ENCODE results near the gene RTF1. TPM values are rescaled to one million over a fixed set of nuclear protein-coding genes. Genes with fewer than 3 reads are reported as not detected.

RTF1 gene
- 20.0 and 22.8 TPM in 2 replicates for polyA plus RNA-seq (2011; rRNA removed)
- 11.4 and 13.6 TPM in 2 replicates for polyA plus RNA-seq (2012; cell fraction: cytosol; rRNA removed)
- polyA plus RNA-seq (2012; cell fraction: nucleus; rRNA removed) = 6.8 and 10.7 TPM in 2 replicates
- polyA plus RNA-seq (2017; fragmentation: RNase III; extraction: RNeasy Plus Mini Kit Qiagen cat#74134 plus additional on column Dnase treatment) = 21.1 to 22.8 TPM (median 21.5 TPM) in 3 replicates
- 9.4 and 9.7 TPM in 2 replicates for polyA minus RNA-seq (2011; rRNA and poly(A)+ RNA removed)

DNA sequence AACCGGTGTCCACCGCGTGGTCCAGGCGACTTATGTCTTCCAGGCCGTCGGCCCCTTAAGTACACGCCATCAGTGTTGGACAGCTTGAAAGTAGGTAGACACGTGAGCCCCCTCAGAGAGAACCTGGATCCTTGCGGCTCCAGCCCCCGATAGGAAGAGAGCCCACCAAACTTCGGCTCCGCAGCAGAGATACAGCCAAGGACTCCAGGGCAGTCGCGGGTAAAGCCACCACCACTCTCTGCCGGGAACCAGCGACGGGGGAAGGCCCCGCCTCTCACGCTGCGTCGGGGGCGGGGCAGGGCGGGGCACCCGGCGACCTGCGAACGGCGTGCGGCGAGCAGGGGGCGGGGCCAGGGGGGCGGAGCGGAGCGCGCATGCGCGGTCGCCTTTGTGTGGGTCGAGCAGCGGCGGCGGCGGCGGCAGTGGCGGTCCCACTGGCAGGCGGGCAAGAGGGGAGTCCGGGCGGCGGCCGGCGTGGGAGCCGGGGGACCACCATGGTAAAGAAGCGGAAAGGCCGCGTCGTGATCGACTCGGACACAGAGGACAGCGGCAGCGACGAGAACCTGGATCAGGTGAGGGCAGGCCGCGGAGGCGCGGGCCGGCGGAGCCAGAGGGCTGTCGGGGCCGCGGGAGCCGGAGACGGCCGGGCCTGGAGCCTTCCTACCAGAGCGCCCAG is at the start of gene RTF1:
Gene RTF1, plus strand, starts transcription at position 354 of the 676 bp plus-strand sequence. Its CDS starts 21 bp downstream, at position 375.
- Histone ChIP-seq H3K4me1 (peaks cover 13% of the 10 kb centered on the region; the same call in 2 of the 3 replicates), H3K4me3 (peak within 1 kb of the TSS; percentile 86), H3K9me3 (no peaks in the 10 kb centered on the region), H3K27ac (peak within 1 kb of the TSS; percentile 84 to 95), H3K4me2 (peak within 1 kb of the TSS; percentile 91)
- DNase-seq (ENCODE audit: low read depth in 1 of 2, low spot score in 1 of 2) (peak; percentile 57 to 84), FAIRE-seq (no peak), ATAC-seq (peak; percentile 88 to 91)
- ChIA-PET CTCF (interaction anchor here (0.6 kb wide), 1 partner anchor 18 kb away, joined by 3 read pairs; no protein-coding TSS in a partner anchor), POLR2A (no interaction called here)
- under 1% methylated on average over 13 of the region's 74 CpGs for WGBS (ENCODE audit: missing lambda C conversion rate)
- TF ChIP-seq, protein P1, sequence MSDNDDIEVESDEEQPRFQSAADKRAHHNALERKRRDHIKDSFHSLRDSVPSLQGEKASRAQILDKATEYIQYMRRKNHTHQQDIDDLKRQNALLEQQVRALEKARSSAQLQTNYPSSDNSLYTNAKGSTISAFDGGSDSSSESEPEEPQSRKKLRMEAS (IDR thresholded peaks at IDR 0.05) = peak; percentile 93
- TF ChIP-seq FOSB (CRISPR knock-in tag; IDR thresholded peaks at IDR 0.05) (no peak), USF2 (IDR thresholded peaks at IDR 0.05) (peak; percentile 53; the same call in 1 of the 2 replicates), POLR2AphosphoS2 (conservative IDR thresholded peaks at IDR 0.05; ENCODE audit: low read length) (no peak), MYC (IDR thresholded peaks at IDR 0.05; ENCODE audit: borderline replicate concordance, low read length) (peak; percentile 72), KDM5A (IDR thresholded peaks at IDR 0.05) (no peak), HDAC2 (IDR thresholded peaks at IDR 0.05) (no peak), RCOR1 (IDR thresholded peaks at IDR 0.05; ENCODE audit: low read depth, low read length) (no peak), ELK1 (IDR thresholded peaks at IDR 0.05; ENCODE audit: low read depth, low read length) (no peak), PHF8 (IDR thresholded peaks at IDR 0.05; ENCODE audit: borderline replicate concordance, low read depth) (0 out of 2 replicates have a peak, but pooled peaks have one; percentile 34), JUN (IDR thresholded peaks at IDR 0.05) (peak; percentile 63 to 64; a peak in 2 of 5 replicates), POLR2A (IDR thresholded peaks at IDR 0.05; ENCODE audit: low read length) (peak; percentile 77), EP300 (IDR thresholded peaks at IDR 0.05) (no peak)
- TF ChIP-seq, protein P2, sequence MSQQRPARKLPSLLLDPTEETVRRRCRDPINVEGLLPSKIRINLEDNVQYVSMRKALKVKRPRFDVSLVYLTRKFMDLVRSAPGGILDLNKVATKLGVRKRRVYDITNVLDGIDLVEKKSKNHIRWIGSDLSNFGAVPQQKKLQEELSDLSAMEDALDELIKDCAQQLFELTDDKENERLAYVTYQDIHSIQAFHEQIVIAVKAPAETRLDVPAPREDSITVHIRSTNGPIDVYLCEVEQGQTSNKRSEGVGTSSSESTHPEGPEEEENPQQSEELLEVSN (IDR thresholded peaks at IDR 0.05; ENCODE audit: borderline replicate concordance, low read depth) = peak; percentile 60; the same call in 1 of the 2 replicates
- TF ChIP-seq, protein P3, sequence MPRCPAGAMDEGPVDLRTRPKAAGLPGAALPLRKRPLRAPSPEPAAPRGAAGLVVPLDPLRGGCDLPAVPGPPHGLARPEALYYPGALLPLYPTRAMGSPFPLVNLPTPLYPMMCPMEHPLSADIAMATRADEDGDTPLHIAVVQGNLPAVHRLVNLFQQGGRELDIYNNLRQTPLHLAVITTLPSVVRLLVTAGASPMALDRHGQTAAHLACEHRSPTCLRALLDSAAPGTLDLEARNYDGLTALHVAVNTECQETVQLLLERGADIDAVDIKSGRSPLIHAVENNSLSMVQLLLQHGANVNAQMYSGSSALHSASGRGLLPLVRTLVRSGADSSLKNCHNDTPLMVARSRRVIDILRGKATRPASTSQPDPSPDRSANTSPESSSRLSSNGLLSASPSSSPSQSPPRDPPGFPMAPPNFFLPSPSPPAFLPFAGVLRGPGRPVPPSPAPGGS (IDR thresholded peaks at IDR 0.05) = peak; percentile 80; the same call in 2 of the 3 replicates

DNA sequence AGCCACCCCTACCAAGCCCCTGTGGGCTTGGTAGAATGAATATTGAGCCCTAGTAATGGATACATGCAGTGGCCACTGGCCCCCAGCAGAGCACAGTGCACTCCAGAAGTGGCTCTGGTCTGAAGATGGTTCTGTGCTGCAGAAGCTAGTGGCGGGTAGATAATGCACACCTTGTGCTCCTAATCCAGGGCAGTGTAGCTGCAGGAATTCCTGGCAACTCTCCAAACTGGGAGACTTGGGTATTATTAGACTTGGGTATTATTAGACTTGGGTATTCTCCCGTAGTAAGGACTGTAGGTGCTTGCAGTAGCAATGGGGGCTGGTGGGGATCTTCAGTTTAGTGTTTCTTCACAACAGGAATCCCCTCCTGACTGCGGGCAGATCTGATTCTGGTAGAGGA is 49.5 kb upstream of the RTF1 start:
- DNase-seq (ENCODE audit: low read depth in 1 of 2, low spot score in 1 of 2) (no peak), FAIRE-seq (no peak), ATAC-seq (no peak)
- Histone ChIP-seq H3K4me2 (no peak overlapping the region), H3K9me3 (no peaks in the 10 kb centered on the region), H3K4me3 (no peak overlapping the region), H3K4me1 (no peaks in the 10 kb centered on the region), H3K27ac (no peak overlapping the region)
- TF ChIP-seq KDM5A (IDR thresholded peaks at IDR 0.05) (no peak), FOSB (CRISPR knock-in tag; IDR thresholded peaks at IDR 0.05) (no peak), GATA3 (IDR thresholded peaks at IDR 0.05; ENCODE audit: borderline replicate concordance) (no peak)
- TF ChIP-seq, protein P3 (IDR thresholded peaks at IDR 0.05) = no peak
- TF ChIP-seq, protein P4, sequence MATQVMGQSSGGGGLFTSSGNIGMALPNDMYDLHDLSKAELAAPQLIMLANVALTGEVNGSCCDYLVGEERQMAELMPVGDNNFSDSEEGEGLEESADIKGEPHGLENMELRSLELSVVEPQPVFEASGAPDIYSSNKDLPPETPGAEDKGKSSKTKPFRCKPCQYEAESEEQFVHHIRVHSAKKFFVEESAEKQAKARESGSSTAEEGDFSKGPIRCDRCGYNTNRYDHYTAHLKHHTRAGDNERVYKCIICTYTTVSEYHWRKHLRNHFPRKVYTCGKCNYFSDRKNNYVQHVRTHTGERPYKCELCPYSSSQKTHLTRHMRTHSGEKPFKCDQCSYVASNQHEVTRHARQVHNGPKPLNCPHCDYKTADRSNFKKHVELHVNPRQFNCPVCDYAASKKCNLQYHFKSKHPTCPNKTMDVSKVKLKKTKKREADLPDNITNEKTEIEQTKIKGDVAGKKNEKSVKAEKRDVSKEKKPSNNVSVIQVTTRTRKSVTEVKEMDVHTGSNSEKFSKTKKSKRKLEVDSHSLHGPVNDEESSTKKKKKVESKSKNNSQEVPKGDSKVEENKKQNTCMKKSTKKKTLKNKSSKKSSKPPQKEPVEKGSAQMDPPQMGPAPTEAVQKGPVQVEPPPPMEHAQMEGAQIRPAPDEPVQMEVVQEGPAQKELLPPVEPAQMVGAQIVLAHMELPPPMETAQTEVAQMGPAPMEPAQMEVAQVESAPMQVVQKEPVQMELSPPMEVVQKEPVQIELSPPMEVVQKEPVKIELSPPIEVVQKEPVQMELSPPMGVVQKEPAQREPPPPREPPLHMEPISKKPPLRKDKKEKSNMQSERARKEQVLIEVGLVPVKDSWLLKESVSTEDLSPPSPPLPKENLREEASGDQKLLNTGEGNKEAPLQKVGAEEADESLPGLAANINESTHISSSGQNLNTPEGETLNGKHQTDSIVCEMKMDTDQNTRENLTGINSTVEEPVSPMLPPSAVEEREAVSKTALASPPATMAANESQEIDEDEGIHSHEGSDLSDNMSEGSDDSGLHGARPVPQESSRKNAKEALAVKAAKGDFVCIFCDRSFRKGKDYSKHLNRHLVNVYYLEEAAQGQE (IDR thresholded peaks at IDR 0.05) = no peak
- 94% methylated on average over 3 of the region's 3 CpGs for WGBS (ENCODE audit: missing lambda C conversion rate)
- POLR2A ChIA-PET = no interaction called here
- CTCF ChIA-PET = no interaction called here

Data from A549 (cell line).